ENCODE results near the gene PANK4.

DNA sequence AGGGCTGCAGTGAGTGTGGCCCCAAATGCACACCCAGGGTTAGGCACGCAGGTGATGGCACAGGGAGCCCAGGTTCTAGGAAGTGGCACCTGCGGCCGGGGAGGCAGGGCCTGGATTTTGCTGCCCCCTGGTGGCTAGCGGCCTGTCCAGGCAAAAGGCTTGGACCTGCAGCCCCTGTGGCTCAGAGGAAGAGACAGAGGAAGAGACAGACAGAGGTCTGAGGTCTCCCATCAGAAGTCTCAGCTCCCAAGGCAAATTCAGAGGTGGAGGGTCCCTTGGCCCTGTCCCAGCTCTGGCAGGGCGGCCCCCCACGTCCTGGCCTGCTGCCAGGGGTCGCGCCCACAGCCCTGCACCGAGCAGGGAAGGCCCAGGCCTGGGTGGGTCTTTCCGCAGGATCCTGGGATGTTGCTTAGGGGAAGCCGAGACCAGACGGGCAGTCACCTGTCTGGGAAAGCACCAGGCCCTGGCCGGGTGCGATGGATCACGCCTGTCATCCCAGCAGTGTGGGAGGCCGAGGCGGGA lies 21.7 kb upstream of the PANK4 start:
- TF ChIP-seq CTCF (IDR thresholded peaks at IDR 0.05) (peak; percentile 90 to 97 (median 93)), POLR2A (IDR thresholded peaks at IDR 0.05) (no peak)
